ENCODE measurements around the gene TM7SF2.

The TM7SF2 gene

GRCh38 chr11:65087216-65087615 lies 24.5 kb upstream of the TM7SF2 start:
- H2AFZ ChIP-seq (ENCODE audit: low read length): no peak overlapping the region
- H3K36me3 ChIP-seq (replicated peaks; ENCODE audit: insufficient read depth, low read length): no peaks in the 10 kb centered on the region; the same call in 1 of the 2 replicates
- peak overlapping the region; percentile 87; the same call in 1 of the 2 replicates for H3K27ac ChIP-seq (ENCODE audit: low read length)
- H3K27me3 ChIP-seq (replicated peaks; ENCODE audit: insufficient read depth, low read length): no peaks in the 10 kb centered on the region
- DNase-seq: no peak
- no peak overlapping the region for H3K9ac ChIP-seq (ENCODE audit: low read length)
- H3K9me2 ChIP-seq (replicated peaks; ENCODE audit: insufficient read depth, low read length): no peaks in the 10 kb centered on the region
- TF ChIP-seq EZH2 (optimal IDR thresholded peaks at IDR 0.05; ENCODE audit: low read depth, low read length) (no peak), EZH2phosphoT487 (IDR thresholded peaks at IDR 0.05; ENCODE audit: low read length) (no peak), CTCF (IDR thresholded peaks at IDR 0.05; ENCODE audit: low read length) (no peak)
- peaks cover 59% of the 10 kb centered on the region for H3K4me1 ChIP-seq (ENCODE audit: low read length)
- no peaks in the 10 kb centered on the region for H4K20me1 ChIP-seq (ENCODE audit: insufficient read depth, low read length)
- H3K9me3 ChIP-seq (replicated peaks; ENCODE audit: insufficient read depth, low read length): no peaks in the 10 kb centered on the region
- peaks cover 43% of the 10 kb centered on the region for H3F3A ChIP-seq (ENCODE audit: insufficient read depth, low read length)
- peaks cover 56% of the 10 kb centered on the region for H3K79me2 ChIP-seq (ENCODE audit: low read length)
- no peak overlapping the region for H3K4me3 ChIP-seq (ENCODE audit: low read length)
- H3K4me2 ChIP-seq (ENCODE audit: low read depth, low read length): no peak overlapping the region

GRCh38 chr11:65087827-65088226 lies 23.8 kb upstream of the TM7SF2 start:
- TF ChIP-seq EZH2phosphoT487 (IDR thresholded peaks at IDR 0.05; ENCODE audit: low read length): no peak
- peak overlapping the region; percentile 79; the same call in 1 of the 2 replicates for H3K4me2 ChIP-seq (ENCODE audit: low read depth, low read length)

GRCh38 chr11:65089621-65090020 lies 22.1 kb upstream of the TM7SF2 start:
- TF ChIP-seq CTCF (IDR thresholded peaks at IDR 0.05; ENCODE audit: low read length): peak; percentile 51
- TF ChIP-seq EZH2phosphoT487 (IDR thresholded peaks at IDR 0.05; ENCODE audit: low read length): no peak
- peak overlapping the region; percentile 79 for H3K4me2 ChIP-seq (ENCODE audit: low read depth, low read length)
- no peaks in the 10 kb centered on the region for H3K9me3 ChIP-seq (replicated peaks; ENCODE audit: insufficient read depth, low read length)
- H3K79me2 ChIP-seq (ENCODE audit: low read length): peaks cover 34% of the 10 kb centered on the region
- peaks cover 52% of the 10 kb centered on the region for H3K4me1 ChIP-seq (ENCODE audit: low read length)
- no peak overlapping the region for H2AFZ ChIP-seq (ENCODE audit: low read length)
- H3K4me3 ChIP-seq (ENCODE audit: low read length): peak overlapping the region; percentile 30; the same call in 1 of the 2 replicates
- peak; percentile 97 for DNase-seq
- H3F3A ChIP-seq (ENCODE audit: insufficient read depth, low read length): peaks cover 48% of the 10 kb centered on the region
- H3K27me3 ChIP-seq (replicated peaks; ENCODE audit: insufficient read depth, low read length): no peaks in the 10 kb centered on the region
- H4K20me1 ChIP-seq (ENCODE audit: insufficient read depth, low read length): no peaks in the 10 kb centered on the region
- H3K9me2 ChIP-seq (replicated peaks; ENCODE audit: insufficient read depth, low read length): no peaks in the 10 kb centered on the region
- no peaks in the 10 kb centered on the region; the same call in 1 of the 2 replicates for H3K36me3 ChIP-seq (replicated peaks; ENCODE audit: insufficient read depth, low read length)
- H3K27ac ChIP-seq (ENCODE audit: low read length): peak overlapping the region; percentile 87
- H3K9ac ChIP-seq (ENCODE audit: low read length): peak overlapping the region; percentile 43

More at GRCh38 chr11:65087827-65088226, 23.8 kb upstream of the TM7SF2 start:
- H2AFZ ChIP-seq (ENCODE audit: low read length): no peak overlapping the region
- no peaks in the 10 kb centered on the region for H4K20me1 ChIP-seq (ENCODE audit: insufficient read depth, low read length)
- peaks cover 50% of the 10 kb centered on the region for H3K79me2 ChIP-seq (ENCODE audit: low read length)
- no peaks in the 10 kb centered on the region for H3K9me2 ChIP-seq (replicated peaks; ENCODE audit: insufficient read depth, low read length)
- H3F3A ChIP-seq (ENCODE audit: insufficient read depth, low read length): peaks cover 44% of the 10 kb centered on the region
- no peaks in the 10 kb centered on the region for H3K9me3 ChIP-seq (replicated peaks; ENCODE audit: insufficient read depth, low read length)
- H3K36me3 ChIP-seq (replicated peaks; ENCODE audit: insufficient read depth, low read length): no peaks in the 10 kb centered on the region; the same call in 1 of the 2 replicates
- peaks cover 55% of the 10 kb centered on the region for H3K4me1 ChIP-seq (ENCODE audit: low read length)
- H3K9ac ChIP-seq (ENCODE audit: low read length): peak overlapping the region; percentile 43; the same call in 1 of the 2 replicates
- no peak for DNase-seq
- H3K27me3 ChIP-seq (replicated peaks; ENCODE audit: insufficient read depth, low read length): no peaks in the 10 kb centered on the region
- H3K4me3 ChIP-seq (ENCODE audit: low read length): no peak overlapping the region
- peak overlapping the region; percentile 87; the same call in 1 of the 2 replicates for H3K27ac ChIP-seq (ENCODE audit: low read length)

GRCh38 chr11:65090628-65091027 lies 21.0 kb upstream of the TM7SF2 start:
- no peaks in the 10 kb centered on the region for H3K9me2 ChIP-seq (replicated peaks; ENCODE audit: insufficient read depth, low read length)
- H3F3A ChIP-seq (ENCODE audit: insufficient read depth, low read length): peaks cover 53% of the 10 kb centered on the region
- H2AFZ ChIP-seq (ENCODE audit: low read length): no peak overlapping the region
- H3K9ac ChIP-seq (ENCODE audit: low read length): peak overlapping the region; percentile 32; the same call in 1 of the 2 replicates
- peak; percentile 82 for DNase-seq
- H3K4me1 ChIP-seq (ENCODE audit: low read length): peaks cover 42% of the 10 kb centered on the region
- H3K27me3 ChIP-seq (replicated peaks; ENCODE audit: insufficient read depth, low read length): no peaks in the 10 kb centered on the region
- H3K4me3 ChIP-seq (ENCODE audit: low read length): no peak overlapping the region
- H4K20me1 ChIP-seq (ENCODE audit: insufficient read depth, low read length): no peaks in the 10 kb centered on the region
- H3K27ac ChIP-seq (ENCODE audit: low read length): peak overlapping the region; percentile 87
- no peaks in the 10 kb centered on the region; the same call in 1 of the 2 replicates for H3K36me3 ChIP-seq (replicated peaks; ENCODE audit: insufficient read depth, low read length)
- H3K79me2 ChIP-seq (ENCODE audit: low read length): peaks cover 24% of the 10 kb centered on the region
- H3K9me3 ChIP-seq (replicated peaks; ENCODE audit: insufficient read depth, low read length): no peaks in the 10 kb centered on the region
- no peak for TF ChIP-seq CTCF (IDR thresholded peaks at IDR 0.05; ENCODE audit: low read length)
- no peak for TF ChIP-seq EZH2phosphoT487 (IDR thresholded peaks at IDR 0.05; ENCODE audit: low read length)
- no peak for TF ChIP-seq EZH2 (optimal IDR thresholded peaks at IDR 0.05; ENCODE audit: low read depth, low read length)
- peak overlapping the region; percentile 39; the same call in 1 of the 2 replicates for H3K4me2 ChIP-seq (ENCODE audit: low read depth, low read length)

Measured in MM.1S (cell line).